Measurements from ENCODE around the gene SLC35F3. TPM values are rescaled to one million over a fixed set of nuclear protein-coding genes. Genes with fewer than 3 reads are reported as not detected.
"Not testable (repeated sequence)": the region's sequence is repeated elsewhere in the genome, so short reads cannot be mapped to it uniquely, and the experiment has no call there.

The SLC35F3 gene
- total RNA-seq, 6 experiments from 2014 or later: not detected

GRCh38 chr1:234348964-234349363 is 444.5 kb downstream of the SLC35F3 start:
- no peak for TF ChIP-seq POLR2A (IDR thresholded peaks at IDR 0.05)
- TF ChIP-seq, protein P1, sequence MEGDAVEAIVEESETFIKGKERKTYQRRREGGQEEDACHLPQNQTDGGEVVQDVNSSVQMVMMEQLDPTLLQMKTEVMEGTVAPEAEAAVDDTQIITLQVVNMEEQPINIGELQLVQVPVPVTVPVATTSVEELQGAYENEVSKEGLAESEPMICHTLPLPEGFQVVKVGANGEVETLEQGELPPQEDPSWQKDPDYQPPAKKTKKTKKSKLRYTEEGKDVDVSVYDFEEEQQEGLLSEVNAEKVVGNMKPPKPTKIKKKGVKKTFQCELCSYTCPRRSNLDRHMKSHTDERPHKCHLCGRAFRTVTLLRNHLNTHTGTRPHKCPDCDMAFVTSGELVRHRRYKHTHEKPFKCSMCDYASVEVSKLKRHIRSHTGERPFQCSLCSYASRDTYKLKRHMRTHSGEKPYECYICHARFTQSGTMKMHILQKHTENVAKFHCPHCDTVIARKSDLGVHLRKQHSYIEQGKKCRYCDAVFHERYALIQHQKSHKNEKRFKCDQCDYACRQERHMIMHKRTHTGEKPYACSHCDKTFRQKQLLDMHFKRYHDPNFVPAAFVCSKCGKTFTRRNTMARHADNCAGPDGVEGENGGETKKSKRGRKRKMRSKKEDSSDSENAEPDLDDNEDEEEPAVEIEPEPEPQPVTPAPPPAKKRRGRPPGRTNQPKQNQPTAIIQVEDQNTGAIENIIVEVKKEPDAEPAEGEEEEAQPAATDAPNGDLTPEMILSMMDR (IDR thresholded peaks at IDR 0.05): no peak
- Histone ChIP-seq H3K27me3 (no peaks in the 10 kb centered on the region), H3K27ac (no peak overlapping the region), H3K4me1 (no peaks in the 10 kb centered on the region), H3K36me3 (no peaks in the 10 kb centered on the region), H3K4me3 (no peak overlapping the region), H3K9me3 (no peaks in the 10 kb centered on the region)
- WGBS (ENCODE audit: insufficient coverage, low coverage, low lambda C conversion rate, missing lambda C conversion rate): 37% methylated on average over 4 of the region's 4 CpGs
- DNase-seq (no peak), ATAC-seq (no peak)
- intact Hi-C loops (cut with DNase I): no loop called here

DNA sequence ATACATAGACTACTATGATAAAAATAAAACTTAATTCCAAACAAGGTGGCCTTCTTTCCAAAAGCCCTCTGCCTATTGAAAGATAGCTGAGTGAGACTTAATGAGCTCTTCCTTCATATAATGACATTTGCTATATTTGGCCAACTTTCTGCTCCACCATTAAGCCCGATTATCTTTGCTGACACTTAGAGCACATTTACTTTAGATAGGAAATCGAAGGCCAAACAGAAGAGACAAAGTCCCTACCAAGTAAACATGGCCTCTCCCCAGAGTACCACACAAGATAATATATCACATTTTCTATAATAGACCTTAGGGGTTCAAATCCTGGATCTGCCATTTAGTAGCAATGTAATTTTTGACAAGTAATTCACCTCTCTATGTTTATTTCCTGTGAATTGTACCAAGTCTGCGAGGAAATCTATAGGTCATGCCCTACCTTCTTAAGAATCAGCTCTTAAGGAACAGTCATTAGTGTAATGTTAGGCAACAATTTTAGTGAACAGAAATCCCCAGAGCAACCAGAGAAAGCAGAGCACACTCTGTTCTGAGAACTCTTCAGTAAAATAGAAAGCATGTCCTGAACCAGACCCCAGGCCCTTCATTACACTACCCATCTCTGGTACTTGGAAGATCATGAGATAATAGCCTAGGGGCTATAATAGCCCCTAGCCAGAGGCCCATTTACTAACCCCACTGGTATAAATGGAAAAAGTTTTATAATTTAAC is 451.5 kb downstream of the SLC35F3 start:
- no peaks in the 10 kb centered on the region for H3K27me3 ChIP-seq
- intact Hi-C loops (cut with DNase I): no loop called here
- H3K27ac ChIP-seq: no peak overlapping the region
- H3K4me3 ChIP-seq: no peak overlapping the region
- H3K4me1 ChIP-seq: no peaks in the 10 kb centered on the region
- DNase-seq: no peak
- H3K36me3 ChIP-seq: no peaks in the 10 kb centered on the region
- TF ChIP-seq POLR2A (IDR thresholded peaks at IDR 0.05): no peak
- TF ChIP-seq, protein P1 (IDR thresholded peaks at IDR 0.05): no peak
- WGBS (ENCODE audit: insufficient coverage, low coverage, low lambda C conversion rate, missing lambda C conversion rate): 20% methylated on average over 3 of the region's 3 CpGs
- H3K9me3 ChIP-seq: no peaks in the 10 kb centered on the region
- ATAC-seq: no peak

GRCh38 chr1:234356615-234357269 is 452.3 kb downstream of the SLC35F3 start:
- peak overlapping the region in 2 of 3 donors; percentile 15 to 48 for H3K4me3 ChIP-seq
- H3K9me3 ChIP-seq; H3K36me3 ChIP-seq; H3K4me1 ChIP-seq; H3K27me3 ChIP-seq; H3K27ac ChIP-seq; intact Hi-C loops (cut with DNase I): not testable (repeated sequence)
- ATAC-seq (peak; percentile 73 to 94 (median 78)), DNase-seq (peak; percentile 44 to 75 (median 59))
- 69% methylated on average over 30 of the region's 35 CpGs for WGBS (ENCODE audit: insufficient coverage, low coverage, low lambda C conversion rate, missing lambda C conversion rate)

GRCh38 chr1:234357831-234358230 is 453.4 kb downstream of the SLC35F3 start:
- H3K36me3 ChIP-seq: no peaks in the 10 kb centered on the region
- DNase-seq (no peak), ATAC-seq (no peak)
- intact Hi-C loops (cut with DNase I): no loop called here
- H3K4me3 ChIP-seq: no peak overlapping the region
- no peak overlapping the region for H3K27ac ChIP-seq
- no peaks in the 10 kb centered on the region for H3K9me3 ChIP-seq
- no peaks in the 10 kb centered on the region for H3K27me3 ChIP-seq
- H3K4me1 ChIP-seq: no peaks in the 10 kb centered on the region
- TF ChIP-seq POLR2A (IDR thresholded peaks at IDR 0.05): no peak
- TF ChIP-seq, protein P1 (IDR thresholded peaks at IDR 0.05): no peak

- intact Hi-C loops (cut with DNase I): no loop called here
- 68% methylated on average over 3 of the region's 3 CpGs for WGBS (ENCODE audit: insufficient coverage, low coverage, low lambda C conversion rate, missing lambda C conversion rate)
- no peak for TF ChIP-seq POLR2A (IDR thresholded peaks at IDR 0.05)
- TF ChIP-seq, protein P1 (IDR thresholded peaks at IDR 0.05): no peak
- DNase-seq (no peak), ATAC-seq (no peak)
- Histone ChIP-seq H3K27me3 (no peaks in the 10 kb centered on the region), H3K27ac (no peak overlapping the region), H3K9me3 (no peaks in the 10 kb centered on the region), H3K36me3 (no peaks in the 10 kb centered on the region), H3K4me3 (no peak overlapping the region), H3K4me1 (no peaks in the 10 kb centered on the region)
Measured at GRCh38 chr1:234361102-234361603, 456.7 kb downstream of the SLC35F3 start.

Measured in right lobe of liver (tissue), 6 donors.